HG03097 (cell line): Measurements from ENCODE around the gene SIL1.
"Not testable (repeated sequence)": the region's sequence is repeated elsewhere in the genome, so short reads cannot be mapped to it uniquely, and the experiment has no call there.

Source experiments
- ATAC-seq: cut with Tn5 transposase; IDR thresholded peaks from one replicate; pipeline ENCODE4 v1.9.1; 2021; ENCODE audit not compliant: unreplicated experiment, low FRiP score

The SIL1 gene

DNA sequence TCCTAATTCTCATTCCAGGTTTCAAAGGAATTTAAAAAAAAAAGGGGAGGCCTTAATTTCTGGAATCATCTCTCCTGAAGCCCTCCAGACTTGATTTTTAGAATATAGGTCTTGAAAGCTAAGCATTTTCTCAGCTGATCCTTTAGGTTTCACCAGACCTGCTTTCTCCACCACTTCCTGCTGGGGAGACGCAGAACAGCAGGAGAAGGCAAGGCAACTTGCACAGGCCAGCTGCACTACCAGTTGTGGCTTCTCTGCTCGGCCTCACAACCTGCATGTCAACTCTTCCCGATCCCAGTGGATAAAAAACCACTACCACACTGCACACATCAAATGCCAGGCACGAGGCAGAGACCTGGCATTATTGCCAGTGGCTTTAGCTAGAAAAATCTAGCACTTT lies 119.8 kb downstream of the SIL1 start:
- no peak for ATAC-seq

DNA sequence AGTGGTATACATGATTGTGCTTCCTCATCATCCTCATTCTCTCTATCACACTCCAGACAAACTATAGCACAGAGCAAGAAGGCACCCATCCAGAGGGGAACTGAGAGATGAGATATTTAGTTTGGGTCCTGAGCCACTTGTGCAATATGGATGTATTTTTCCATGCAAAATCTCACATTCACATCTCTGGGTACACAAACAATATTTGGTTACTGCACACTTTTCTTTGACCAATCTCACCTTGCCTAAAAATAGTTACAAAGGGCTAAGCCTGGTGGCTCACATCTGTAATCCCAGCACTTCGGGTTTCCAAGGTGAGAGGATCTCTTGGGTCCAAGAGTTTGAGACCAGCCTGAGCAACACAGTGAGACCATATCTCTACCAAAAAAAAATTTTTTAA lies 120.3 kb downstream of the SIL1 start:
- no peak for ATAC-seq

- ATAC-seq: no peak
Observed at GRCh38 chr5:139076111-139076510, 122.1 kb downstream of the SIL1 start.

GRCh38 chr5:139075066-139076050 lies 122.8 kb downstream of the SIL1 start:
- no peak for ATAC-seq

DNA sequence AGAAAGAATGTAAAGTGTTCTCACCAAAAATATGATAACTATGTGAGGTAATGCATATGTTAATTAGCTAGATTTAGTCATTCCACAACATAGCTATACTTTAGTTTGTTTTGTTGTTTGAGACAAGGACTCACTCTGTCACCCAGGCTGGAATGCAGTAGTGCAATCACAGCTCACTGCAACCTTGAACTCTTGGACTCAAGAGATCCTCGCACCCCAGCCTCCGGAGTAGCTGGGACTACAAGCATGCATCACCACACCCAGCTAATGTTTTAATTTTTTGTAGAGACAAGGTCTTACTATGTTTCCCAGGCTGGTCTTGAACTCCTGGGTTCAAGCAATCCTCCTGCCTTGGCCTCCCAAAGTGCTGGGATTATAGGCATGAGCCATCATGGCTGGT lies 124.2 kb downstream of the SIL1 start:
- ATAC-seq: not testable (repeated sequence)

DNA sequence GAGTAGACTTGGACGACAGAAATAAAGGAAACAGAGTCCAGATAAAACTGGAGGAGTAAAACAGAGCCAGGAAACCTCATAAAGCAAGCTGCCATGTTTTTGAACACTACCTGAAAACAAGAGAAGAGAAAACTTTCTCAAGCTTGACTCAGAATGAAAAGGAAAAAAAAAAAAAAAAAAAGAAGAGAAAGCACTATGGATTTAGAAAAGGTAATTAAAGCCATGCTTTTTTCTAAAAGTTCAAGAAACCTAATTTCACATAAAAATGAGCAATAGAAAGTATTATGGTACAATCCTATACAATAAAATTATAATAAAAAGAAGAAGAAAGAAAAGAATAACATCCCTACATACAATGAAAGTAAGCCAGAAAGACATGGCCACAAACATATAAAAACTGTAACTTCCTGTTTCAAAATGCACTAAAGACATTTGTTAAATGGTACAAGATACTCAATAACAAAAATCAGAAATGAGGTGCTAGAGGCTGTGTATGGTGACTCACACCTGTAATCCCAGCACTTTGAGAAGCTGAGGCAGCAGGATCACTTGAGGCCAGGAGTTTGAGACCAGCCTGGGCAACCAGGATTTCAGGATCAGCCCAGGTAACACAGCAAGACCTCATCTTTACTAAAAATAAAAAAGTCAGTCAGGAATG lies 129.5 kb downstream of the SIL1 start:
- ATAC-seq: no peak

GRCh38 chr5:139068060-139068459 lies 130.1 kb downstream of the SIL1 start:
- no peak for ATAC-seq

- ATAC-seq: no peak
Observed at GRCh38 chr5:139065306-139065705, 132.9 kb downstream of the SIL1 start.

GRCh38 chr5:139064613-139065012 lies 133.6 kb downstream of the SIL1 start:
- ATAC-seq: no peak

GRCh38 chr5:139063664-139064054 lies 134.5 kb downstream of the SIL1 start:
- no peak for ATAC-seq

- ATAC-seq: no peak
Observed at GRCh38 chr5:139062910-139063663, 135.1 kb downstream of the SIL1 start.

DNA sequence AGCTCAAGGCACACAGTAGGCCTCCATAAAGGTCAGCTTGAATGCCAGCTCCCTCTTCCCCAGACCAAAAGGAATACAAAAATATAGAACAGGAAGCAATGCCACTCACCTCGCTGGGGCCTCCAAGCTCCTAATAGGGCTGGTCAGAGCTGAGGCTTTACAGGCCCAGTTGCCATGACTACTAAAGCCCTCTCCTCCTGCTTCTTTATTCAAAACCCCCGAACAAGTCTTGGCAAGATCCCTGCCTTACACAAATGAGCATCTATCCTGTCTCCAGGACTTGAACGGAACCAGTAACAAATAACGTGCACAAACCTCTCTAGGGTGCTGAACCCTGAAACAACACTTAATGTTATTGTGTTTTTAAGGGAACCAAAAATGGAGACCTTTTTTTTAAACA lies 136.3 kb downstream of the SIL1 start:
- ATAC-seq: no peak

- ATAC-seq: no peak
Observed at GRCh38 chr5:139061274-139061673, 136.9 kb downstream of the SIL1 start.

- ATAC-seq: no peak
Observed at GRCh38 chr5:139058121-139058520, 140.0 kb downstream of the SIL1 start.

GRCh38 chr5:139057045-139057939 lies 140.9 kb downstream of the SIL1 start:
- ATAC-seq: not testable (repeated sequence)

DNA sequence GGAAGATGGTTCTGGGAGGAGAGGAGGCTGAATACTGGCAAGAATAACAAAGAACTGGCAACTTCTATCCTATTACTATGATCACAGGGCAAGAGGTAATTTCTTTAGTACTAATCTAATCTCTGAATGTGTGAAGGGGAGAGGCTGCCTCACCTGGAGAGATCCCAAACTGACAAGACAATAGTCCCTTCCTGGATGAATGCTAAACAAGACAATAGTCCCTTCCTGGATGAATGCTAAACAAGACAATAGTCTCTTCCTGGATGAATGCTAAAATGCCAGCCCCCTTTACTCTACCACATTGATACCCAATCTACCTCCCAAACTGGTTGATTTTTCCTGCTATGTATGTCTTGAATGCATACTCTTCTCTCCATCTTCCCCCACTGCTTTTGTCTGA lies 145.2 kb downstream of the SIL1 start:
- ATAC-seq: no peak

GRCh38 chr5:139051392-139051791 lies 146.8 kb downstream of the SIL1 start:
- ATAC-seq: no peak

- ATAC-seq: no peak
Observed at GRCh38 chr5:139050432-139050831, 147.7 kb downstream of the SIL1 start.

DNA sequence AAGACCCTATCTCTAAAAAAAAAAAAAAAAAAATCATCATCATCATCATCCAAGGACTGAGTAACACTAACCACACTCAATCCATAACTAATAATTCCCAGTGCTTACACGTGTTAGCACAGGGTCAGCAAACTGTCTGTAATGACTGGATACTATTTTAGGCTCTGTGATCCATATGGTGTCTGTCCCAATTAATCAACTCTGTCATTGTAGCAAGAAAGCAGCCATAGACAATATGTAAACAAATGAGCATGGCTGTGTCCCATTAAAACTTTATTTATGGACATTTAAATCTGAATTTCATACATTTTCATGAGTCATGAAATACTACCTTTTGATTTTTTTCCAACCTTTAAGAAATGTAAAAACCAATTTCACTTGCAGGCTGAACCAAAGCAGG lies 148.4 kb downstream of the SIL1 start:
- ATAC-seq: no peak

GRCh38 chr5:139046551-139046950 lies 151.6 kb downstream of the SIL1 start:
- no peak for ATAC-seq
